ENCODE results near the gene TXNRD3.

GRCh38 chr3:126663750-126664149 is 8.8 kb upstream of the TXNRD3 start:
- TF ChIP-seq CTCF (conservative IDR thresholded peaks at IDR 0.05 in 1 of 2, IDR thresholded peaks at IDR 0.05 in 1 of 2; ENCODE audit: low read depth in 1 of 2, low read length in 2 of 2) = no peak
- TF ChIP-seq EZH2 (IDR thresholded peaks at IDR 0.05; ENCODE audit: low read length, missing control alignments) = no peak

All from fibroblast of lung (primary cell).